GM21367 (cell line): ENCODE results near the gene SLC43A3.
A peak's percentile ranks its signal among the peaks of the same experiment; 100 is the strongest.

Experiments used
- ATAC-seq: cut with Tn5 transposase; IDR thresholded peaks from one replicate; pipeline ENCODE4 v1.9.1; 2021; ENCODE audit not compliant: unreplicated experiment

Gene SLC43A3

GRCh38 chr11:57426929-57427726 is at the start of gene SLC43A3:
SLC43A3 (minus strand) TSS chr11:57427121; CDS start chr11:57426172, 949 bp downstream.
- ATAC-seq = peak; percentile 50

DNA sequence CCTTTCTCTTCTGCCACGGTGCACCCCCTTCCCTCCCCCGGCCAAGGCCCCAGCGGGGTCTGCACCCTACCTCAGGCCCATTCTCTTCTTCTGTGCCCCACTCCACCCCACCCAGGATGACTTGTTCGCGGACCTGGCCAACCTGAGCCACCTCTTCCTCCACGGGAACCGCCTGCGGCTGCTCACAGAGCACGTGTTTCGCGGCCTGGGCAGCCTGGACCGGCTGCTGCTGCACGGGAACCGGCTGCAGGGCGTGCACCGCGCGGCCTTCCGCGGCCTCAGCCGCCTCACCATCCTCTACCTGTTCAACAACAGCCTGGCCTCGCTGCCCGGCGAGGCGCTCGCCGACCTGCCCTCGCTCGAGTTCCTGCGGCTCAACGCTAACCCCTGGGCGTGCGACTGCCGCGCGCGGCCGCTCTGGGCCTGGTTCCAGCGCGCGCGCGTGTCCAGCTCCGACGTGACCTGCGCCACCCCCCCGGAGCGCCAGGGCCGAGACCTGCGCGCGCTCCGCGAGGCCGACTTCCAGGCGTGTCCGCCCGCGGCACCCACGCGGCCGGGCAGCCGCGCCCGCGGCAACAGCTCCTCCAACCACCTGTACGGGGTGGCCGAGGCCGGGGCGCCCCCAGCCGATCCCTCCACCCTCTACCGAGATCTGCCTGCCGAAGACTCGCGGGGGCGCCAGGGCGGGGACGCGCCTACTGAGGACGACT is 49.3 kb upstream of the SLC43A3 start:
- ATAC-seq = no peak

DNA sequence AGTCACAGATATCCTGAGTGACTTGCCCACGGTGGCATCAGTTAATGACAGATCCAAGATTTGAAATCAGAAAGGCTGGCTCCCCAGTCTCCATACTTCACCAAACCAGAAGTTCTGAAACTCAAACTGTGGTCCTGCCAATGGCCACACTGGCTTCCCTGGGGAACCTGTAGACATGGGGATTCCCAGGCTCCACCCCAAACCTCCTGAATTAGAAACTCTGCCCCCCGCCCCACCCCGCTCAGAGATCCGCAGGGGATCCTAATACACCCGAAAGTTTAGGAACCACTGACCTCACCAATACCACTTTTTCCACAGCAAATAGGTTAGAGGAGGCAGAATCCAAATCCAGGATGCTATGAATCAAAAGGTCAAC is 48.7 kb upstream of the SLC43A3 start:
- ATAC-seq = no peak

GRCh38 chr11:57475191-57475590 is 48.3 kb upstream of the SLC43A3 start:
- ATAC-seq = no peak

- ATAC-seq = no peak
Measured at GRCh38 chr11:57474803-57475115, 47.8 kb upstream of the SLC43A3 start.

DNA sequence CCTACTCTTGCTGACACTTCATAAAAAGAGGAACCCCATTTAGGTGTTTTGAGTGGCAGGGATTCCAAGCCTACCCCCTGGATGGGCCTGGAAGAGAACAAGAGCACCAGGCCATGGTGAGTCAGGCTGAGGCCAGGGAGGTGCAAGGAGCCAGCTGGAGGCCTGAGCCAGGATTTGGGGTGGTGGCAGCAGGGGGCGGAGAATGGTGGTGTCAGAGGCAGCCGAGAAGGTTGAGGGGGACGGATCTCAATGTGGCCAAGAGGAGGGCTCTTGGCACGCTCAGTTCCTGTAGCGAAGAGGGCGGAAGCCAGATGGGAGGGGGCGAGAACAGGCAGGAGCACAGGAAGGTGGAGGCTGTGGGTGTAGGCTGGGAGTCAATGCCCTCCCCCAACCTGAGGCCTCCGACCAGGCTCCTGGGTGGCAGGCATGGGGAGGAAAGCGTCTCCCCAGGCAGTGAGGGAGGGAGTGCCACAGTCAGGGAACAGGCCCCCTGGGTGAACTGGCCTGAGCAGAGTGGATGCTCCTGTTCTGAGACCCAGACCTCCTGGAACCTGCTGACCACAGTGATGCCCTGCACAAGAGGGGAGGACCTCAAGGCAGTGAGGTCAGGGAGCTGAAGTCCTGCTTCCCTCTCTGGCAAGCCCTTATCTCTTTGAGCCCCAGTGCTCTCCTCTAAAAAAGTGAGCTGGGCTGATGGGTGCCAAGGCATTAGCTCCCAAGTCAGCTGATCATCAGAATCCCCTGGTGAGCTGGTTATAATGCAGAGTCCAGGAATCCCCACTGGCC is 47.3 kb upstream of the SLC43A3 start:
- ATAC-seq = no peak

- ATAC-seq = no peak
Measured at GRCh38 chr11:57473285-57473841, 46.4 kb upstream of the SLC43A3 start.

DNA sequence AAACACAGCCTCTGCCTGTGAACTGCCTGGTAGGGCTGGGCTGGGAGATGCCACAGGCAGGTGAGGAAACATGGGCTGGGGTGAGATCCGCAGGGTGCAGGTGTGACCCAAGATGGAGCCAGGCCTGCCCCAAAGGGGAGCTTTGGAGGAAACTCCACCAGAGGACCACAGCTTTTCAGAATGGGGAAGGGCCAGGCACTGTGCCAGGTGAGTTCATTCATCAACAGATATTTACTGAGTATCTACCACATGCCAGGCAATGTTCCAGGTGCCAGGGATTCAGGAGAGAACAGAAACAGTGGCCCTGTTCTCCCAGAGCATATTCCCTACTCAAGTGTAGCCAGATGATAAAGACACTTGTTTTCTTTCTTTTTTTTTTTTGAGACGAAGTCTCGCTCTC is 44.6 kb upstream of the SLC43A3 start:
- no peak for ATAC-seq

- no peak for ATAC-seq
Measured at GRCh38 chr11:57469268-57469667, 42.3 kb upstream of the SLC43A3 start.

DNA sequence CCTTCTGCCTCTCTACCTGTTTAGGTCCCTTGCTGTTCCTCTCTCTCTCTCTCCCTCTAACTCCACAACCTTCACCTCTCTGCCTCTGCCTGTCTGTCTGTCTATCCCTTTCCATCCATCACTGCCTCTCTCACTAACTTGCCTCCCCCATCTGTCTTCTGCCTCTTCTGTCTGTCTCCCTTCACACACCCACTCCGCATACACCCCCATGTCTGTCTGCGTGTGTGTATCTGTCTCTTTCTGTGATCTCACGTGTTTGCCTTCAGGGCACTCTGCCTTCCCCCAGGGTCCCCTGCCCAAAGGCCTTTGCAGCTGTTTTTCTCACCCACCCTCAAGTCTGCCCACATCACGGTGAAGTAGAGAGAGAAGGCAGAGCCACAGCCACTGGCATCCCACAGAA is 41.4 kb upstream of the SLC43A3 start:
- ATAC-seq = no peak

GRCh38 chr11:57467508-57468157 is 40.7 kb upstream of the SLC43A3 start:
- ATAC-seq = no peak

- ATAC-seq = no peak
Measured at GRCh38 chr11:57466680-57467079, 39.8 kb upstream of the SLC43A3 start.

- no peak for ATAC-seq
Measured at GRCh38 chr11:57464539-57465181, 37.7 kb upstream of the SLC43A3 start.

DNA sequence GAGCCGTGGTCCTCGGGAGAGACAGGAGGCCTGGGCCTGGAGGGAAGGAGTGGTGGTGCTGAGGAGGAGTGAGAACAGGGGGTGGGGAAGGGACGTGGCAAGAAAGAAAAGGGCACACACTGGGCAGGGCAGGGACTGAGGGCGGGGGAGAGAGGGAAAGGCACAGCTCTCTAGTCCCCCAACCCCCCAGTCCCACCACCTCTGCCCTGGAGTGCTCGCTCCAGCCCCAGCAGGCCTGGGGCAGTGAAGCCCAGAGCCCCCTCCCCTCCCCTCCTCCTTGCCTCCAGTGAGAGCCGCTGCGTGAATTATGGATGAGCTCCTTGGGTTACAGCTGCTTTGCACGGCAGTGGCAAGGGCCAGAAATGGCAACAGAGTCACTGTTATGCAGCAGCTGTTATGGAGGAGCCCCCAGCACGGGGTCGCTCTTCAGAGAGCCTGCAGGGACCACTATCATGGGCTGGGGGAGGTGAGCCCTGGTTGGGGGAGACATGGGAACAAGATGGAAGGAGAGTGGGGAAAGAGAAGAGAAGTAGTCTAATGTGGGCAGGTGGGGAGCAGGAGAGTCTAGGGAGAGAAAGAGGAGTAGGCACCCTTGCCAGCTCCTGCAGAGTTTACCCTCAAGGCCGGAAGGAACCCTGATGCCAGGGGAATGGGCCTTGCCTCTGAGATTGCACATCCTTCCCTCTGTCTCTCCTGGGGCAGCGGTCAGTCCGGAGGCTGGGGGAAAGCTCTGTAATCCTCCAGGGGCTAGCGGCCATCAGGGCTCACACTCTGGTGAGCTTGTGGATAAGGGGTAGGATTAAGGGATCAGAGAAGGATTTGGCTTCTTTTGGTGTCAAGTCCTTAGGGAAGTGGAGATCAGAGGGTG is 37.0 kb upstream of the SLC43A3 start:
- no peak for ATAC-seq

DNA sequence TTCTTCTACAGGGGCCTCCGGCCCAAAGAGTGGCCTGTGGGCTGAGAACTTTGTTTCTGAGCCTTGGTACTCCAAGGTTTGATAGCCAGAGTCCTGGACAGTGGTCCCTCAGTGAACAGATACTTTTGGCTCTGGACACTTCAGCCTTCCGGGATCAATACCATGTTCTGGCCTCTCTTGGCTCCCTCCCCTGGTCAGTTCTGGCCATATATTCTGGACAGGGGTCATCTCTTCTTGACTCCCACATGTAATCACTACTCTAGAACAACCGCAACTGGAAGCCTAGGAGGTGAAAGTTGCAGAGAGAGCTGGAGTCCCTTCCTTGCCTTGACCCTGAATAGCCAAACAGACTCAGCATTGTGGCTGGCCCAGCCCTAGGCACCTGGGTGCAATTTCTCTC is 35.7 kb upstream of the SLC43A3 start:
- no peak for ATAC-seq

GRCh38 chr11:57461841-57462489 is 35.0 kb upstream of the SLC43A3 start:
- ATAC-seq = no peak

DNA sequence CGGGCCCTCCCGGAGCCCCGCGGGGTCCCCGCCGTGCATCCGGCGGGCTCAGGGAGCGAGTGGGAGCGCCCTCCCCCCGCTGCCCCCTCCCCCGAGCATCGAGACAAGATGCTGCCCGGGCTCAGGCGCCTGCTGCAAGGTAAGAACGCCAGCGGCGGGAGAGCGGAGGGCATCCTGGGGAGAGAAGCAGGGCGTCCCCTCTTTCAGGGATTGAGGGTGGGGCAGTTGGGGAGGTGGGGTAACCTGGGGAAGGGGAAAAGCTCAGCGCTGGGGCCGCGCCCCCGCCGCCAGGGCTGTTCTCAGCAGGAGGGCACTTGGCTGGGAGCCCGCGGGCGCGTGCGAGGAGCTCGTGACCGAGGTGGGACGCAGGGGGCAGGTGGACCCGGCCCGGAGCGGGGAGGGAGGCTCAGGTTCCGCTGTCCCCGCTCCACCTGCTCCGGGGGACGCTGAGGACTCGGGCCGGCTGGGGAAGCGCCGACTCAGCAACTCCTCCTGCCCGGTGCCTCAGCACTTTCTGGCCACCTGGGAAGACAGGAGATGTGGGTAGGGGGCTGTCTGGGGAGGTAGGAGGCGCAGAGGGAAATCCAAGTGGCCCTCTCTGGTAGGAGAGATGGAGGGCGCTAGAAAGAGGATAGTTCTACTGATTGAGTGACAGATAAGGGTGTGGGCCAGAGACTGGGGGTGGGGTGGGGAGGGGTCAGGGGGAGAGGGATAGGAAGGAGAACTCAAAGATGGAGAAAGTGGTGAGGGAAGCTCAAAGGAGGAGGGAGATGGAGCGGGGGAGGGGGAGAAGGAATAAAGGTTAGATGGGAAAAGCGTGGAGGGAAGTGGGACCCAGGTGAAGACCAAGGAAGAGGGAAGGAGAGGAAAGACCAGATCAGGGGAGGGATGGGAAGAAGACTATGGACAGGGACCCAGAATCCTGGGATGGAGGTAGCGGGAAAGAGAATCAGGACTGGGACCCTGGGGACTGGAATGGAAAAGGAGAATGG is 34.1 kb upstream of the SLC43A3 start:
- ATAC-seq = no peak
